ENCODE data around the gene PKP4. TPM values are rescaled to one million over a fixed set of nuclear protein-coding genes. Genes with fewer than 3 reads are reported as not detected.

PKP4 gene
- total and polyA plus RNA-seq, 9 donors: 22.7 to 60.9 (median 46.6) TPM

GRCh38 chr2:158498043-158498748, 41.4 kb downstream of the PKP4 start:
- no peak overlapping the region for H3K4me3 ChIP-seq
- H3K36me3 ChIP-seq: no peaks in the 10 kb centered on the region
- no peak for TF ChIP-seq CTCF (IDR thresholded peaks at IDR 0.05)
- H3K4me1 ChIP-seq (ENCODE audit: insufficient read depth): peaks cover 14% of the 10 kb centered on the region
- no peak for DNase-seq
- H3K27ac ChIP-seq: no peak overlapping the region
- intact Hi-C loops (cut with DNase I): no loop called here
- H3K9me3 ChIP-seq: no peaks in the 10 kb centered on the region
- H3K27me3 ChIP-seq: no peaks in the 10 kb centered on the region

GRCh38 chr2:158498749-158499136, 42.0 kb downstream of the PKP4 start:
- Histone ChIP-seq H3K9me3 (no peaks in the 10 kb centered on the region), H3K4me3 (no peak overlapping the region), H3K4me1 (ENCODE audit: insufficient read depth) (peaks cover 11% of the 10 kb centered on the region), H3K36me3 (no peaks in the 10 kb centered on the region), H3K27me3 (no peaks in the 10 kb centered on the region), H3K27ac (no peak overlapping the region)
- WGBS, 3 donors: 90 to 98% (median 93%) methylated on average over 3 of the region's 3 CpGs
- TF ChIP-seq EP300 (IDR thresholded peaks at IDR 0.05) (no peak), POLR2A (IDR thresholded peaks at IDR 0.05) (no peak), CTCF (IDR thresholded peaks at IDR 0.05) (no peak)
- DNase-seq: no peak
- intact Hi-C loops (cut with DNase I): no loop called here

GRCh38 chr2:158499383-158499782, 42.6 kb downstream of the PKP4 start:
- no peaks in the 10 kb centered on the region for H3K36me3 ChIP-seq
- no peaks in the 10 kb centered on the region for H3K27me3 ChIP-seq
- TF ChIP-seq EP300 (IDR thresholded peaks at IDR 0.05): no peak
- TF ChIP-seq CTCF (IDR thresholded peaks at IDR 0.05): no peak
- TF ChIP-seq POLR2A (IDR thresholded peaks at IDR 0.05): no peak
- no peak overlapping the region for H3K4me3 ChIP-seq
- peaks cover 11% of the 10 kb centered on the region for H3K4me1 ChIP-seq (ENCODE audit: insufficient read depth)
- intact Hi-C loops (cut with DNase I): no loop called here
- no peak for DNase-seq
- H3K27ac ChIP-seq: no peak overlapping the region
- no peaks in the 10 kb centered on the region for H3K9me3 ChIP-seq
- WGBS, 3 donors: 72 to 85% (median 85%) methylated on average over 2 of the region's 2 CpGs

- intact Hi-C loops (cut with DNase I): no loop called here
- Histone ChIP-seq H3K36me3 (no peaks in the 10 kb centered on the region), H3K4me1 (ENCODE audit: insufficient read depth) (peaks cover 11% of the 10 kb centered on the region), H3K27ac (no peak overlapping the region), H3K4me3 (no peak overlapping the region), H3K27me3 (no peaks in the 10 kb centered on the region), H3K9me3 (no peaks in the 10 kb centered on the region)
- WGBS, 3 donors: 56 to 80% (median 66%) methylated on average over 2 of the region's 2 CpGs
- no peak for DNase-seq
- no peak for TF ChIP-seq POLR2A (IDR thresholded peaks at IDR 0.05)
- TF ChIP-seq CTCF (IDR thresholded peaks at IDR 0.05): no peak
- TF ChIP-seq EP300 (IDR thresholded peaks at IDR 0.05): no peak
Measured at GRCh38 chr2:158500333-158500732, 43.6 kb downstream of the PKP4 start.

Data from ovary (tissue), 9 donors.